ENCODE measurements around the gene TMIE.

GRCh38 chr3:46694520-46694919 is 6.7 kb upstream of the TMIE start:
- TF ChIP-seq SMC3 (IDR thresholded peaks at IDR 0.05; ENCODE audit: borderline replicate concordance, low read length) (no peak), SREBF2 (IDR thresholded peaks at IDR 0.05; ENCODE audit: low read length) (no peak), ZNF274 (IDR thresholded peaks at IDR 0.05; ENCODE audit: insufficient read depth, insufficient read length) (no peak), GABPA (IDR thresholded peaks at IDR 0.05; ENCODE audit: low read depth) (no peak), USF1 (IDR thresholded peaks at IDR 0.05; ENCODE audit: borderline replicate concordance, extremely low read length, insufficient read depth, low read depth, low read length) (no peak), EGR1 (IDR thresholded peaks at IDR 0.05; ENCODE audit: borderline replicate concordance in 1 of 2, low read depth in 2 of 2, low read length in 2 of 2) (no peak), NBN (IDR thresholded peaks at IDR 0.05) (no peak)
- TF ChIP-seq, protein P1, sequence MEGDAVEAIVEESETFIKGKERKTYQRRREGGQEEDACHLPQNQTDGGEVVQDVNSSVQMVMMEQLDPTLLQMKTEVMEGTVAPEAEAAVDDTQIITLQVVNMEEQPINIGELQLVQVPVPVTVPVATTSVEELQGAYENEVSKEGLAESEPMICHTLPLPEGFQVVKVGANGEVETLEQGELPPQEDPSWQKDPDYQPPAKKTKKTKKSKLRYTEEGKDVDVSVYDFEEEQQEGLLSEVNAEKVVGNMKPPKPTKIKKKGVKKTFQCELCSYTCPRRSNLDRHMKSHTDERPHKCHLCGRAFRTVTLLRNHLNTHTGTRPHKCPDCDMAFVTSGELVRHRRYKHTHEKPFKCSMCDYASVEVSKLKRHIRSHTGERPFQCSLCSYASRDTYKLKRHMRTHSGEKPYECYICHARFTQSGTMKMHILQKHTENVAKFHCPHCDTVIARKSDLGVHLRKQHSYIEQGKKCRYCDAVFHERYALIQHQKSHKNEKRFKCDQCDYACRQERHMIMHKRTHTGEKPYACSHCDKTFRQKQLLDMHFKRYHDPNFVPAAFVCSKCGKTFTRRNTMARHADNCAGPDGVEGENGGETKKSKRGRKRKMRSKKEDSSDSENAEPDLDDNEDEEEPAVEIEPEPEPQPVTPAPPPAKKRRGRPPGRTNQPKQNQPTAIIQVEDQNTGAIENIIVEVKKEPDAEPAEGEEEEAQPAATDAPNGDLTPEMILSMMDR (IDR thresholded peaks at IDR 0.05 in 2 of 3, conservative IDR thresholded peaks at IDR 0.05 in 1 of 3; ENCODE audit: control insufficient read depth in 2 of 3, extremely low read depth in 1 of 3, insufficient read depth in 1 of 3, low read depth in 3 of 3, low read length in 3 of 3) = no peak
- TF ChIP-seq, protein P2, sequence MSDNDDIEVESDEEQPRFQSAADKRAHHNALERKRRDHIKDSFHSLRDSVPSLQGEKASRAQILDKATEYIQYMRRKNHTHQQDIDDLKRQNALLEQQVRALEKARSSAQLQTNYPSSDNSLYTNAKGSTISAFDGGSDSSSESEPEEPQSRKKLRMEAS (IDR thresholded peaks at IDR 0.05; ENCODE audit: low read depth, low read length) = no peak

Measured in GM12878 (cell line).